Heart right ventricle (tissue), 16 donors: ENCODE data around the gene VPS51. TPM values are rescaled to one million over a fixed set of nuclear protein-coding genes. Genes with fewer than 3 reads are reported as not detected.

Experiments used
- ATAC-seq, 8 donors: fragments of 200-7000 bp; cut with Tn5 transposase; one replicate each; pipeline ENCODE4 v1.9.1; 2020; ENCODE audit warnings: mild to moderate bottlenecking in 8 of 8, moderate library complexity in 8 of 8, moderate number of reproducible peaks in 1 of 8
- DNase-seq, 2 donors: peaks; one replicate each; pipeline ENCODE4 v3.0.0-alpha.2; 2020
- H3K27ac ChIP-seq, 10 donors: fragments of 200-600 bp; sonication (generic) in 2 of 10; one replicate each; pipeline versions ENCODE4 v1.5.0 to v1.8.0; 2020 to 2022; ENCODE audit warnings: mild to moderate bottlenecking in 3 of 10
- H3K27me3 ChIP-seq, 7 donors: fragments of 200-600 bp; one replicate each; pipeline ENCODE4 v1.8.0; 2021 to 2022; ENCODE audit warnings: mild to moderate bottlenecking in 2 of 7
- H3K36me3 ChIP-seq, 9 donors: fragments of 200-600 bp; sonication (generic) in 1 of 9; one replicate each; pipeline versions ENCODE4 v1.5.0 to v1.8.0; 2020 to 2022; ENCODE audit warnings: mild to moderate bottlenecking in 2 of 9
- H3K4me1 ChIP-seq, 9 donors: fragments of 200-600 bp; sonication (generic) in 1 of 9; one replicate each; pipeline versions ENCODE4 v1.5.0 to v1.8.0; 2020 to 2022; ENCODE audit warnings: mild to moderate bottlenecking in 4 of 9
- H3K4me3 ChIP-seq, 10 donors: fragments of 200-600 bp; sonication (generic) in 2 of 10; one replicate each; pipeline versions ENCODE4 v1.5.0 to v1.8.0; 2020 to 2022; ENCODE audit warnings: mild to moderate bottlenecking in 7 of 10, moderate library complexity in 2 of 10
- H3K9me3 ChIP-seq, 11 donors: fragments of 200-600 bp in 10 of 11; sonication (generic) in 2 of 11; one replicate each; pipeline versions ENCODE4 v1.5.0 to v1.8.0; 2013 to 2022; ENCODE audit warnings: mild to moderate bottlenecking in 2 of 11, control low read depth in 1 of 11, moderate library complexity in 1 of 11
- CTCF ChIP-seq, 9 donors: fragments of 200-600 bp; sonication (generic) in 2 of 9; IDR thresholded peaks; one replicate each; pipeline versions ENCODE4 v1.5.0 to v1.8.0; 2021 to 2022; ENCODE audit warnings: antibody characterized with exemption in 9 of 9, mild to moderate bottlenecking in 5 of 9, moderate library complexity in 1 of 9
- WGBS, 2 donors: extraction: QIAGEN DNeasy Blood & Tissue Kit; methylation state at CpG; one replicate each; pipeline ENCODE4 v1.1.7; 2013; ENCODE audit warnings: inconsistent platforms in 1 of 2; 5-methylcytosine and 5-hydroxymethylcytosine counted together
- intact Hi-C, 10 donors: fragments of 100-400 bp; cut with DNase I; formaldehyde crosslinking; loops; one replicate each; pipeline versions ENCODE4 v1.11.1 to v1.14.2; 2022
- polyA plus RNA-seq, 2 donors: library from polyadenylated mRNA; stranded (reverse); fragments of 200-250 nt; gene quantifications; one replicate each; pipeline ENCODE4 v1.2.3, GENCODE V29; 2013
- total RNA-seq, 10 donors: library from RNA; stranded (reverse); fragmentation: NEBNext Ultra II Directional in 3 of 10; extraction: Animal tissue kit (Norgen Biotek cat#: 25700) in 3 of 10; gene quantifications; one replicate each; pipeline versions ENCODE4 v1.2.1 to v1.2.4, GENCODE V29; 2021 to 2023
- donor health status: Arrhythmogenic right ventricular cardiomyopathy.
- donor health status: ischemic (EF 13 %, LVEDD 7.1; RV severe dilation, severe dysfunction).
- donor health status: healthy with polysubstance abuse.
- donor health status: DM: no; HTN: yes; CAD: no.
- donor health status: DM: no; HTN: no; CAD: no.
- donor health status: ischemic (EF 25% LVEDD 6.9; RV normal size, moderate dysfunction).
- donor health status: ischemic (EF 25% LVEDD 5.7; RV mildly dilated, moderate dysfunction).
- donor health status: healthy.
- donor health status: DM: yes; HTN: yes; CAD: no.
- donor health status: Ischemic cardiomyopathy.
- donor health status: ischemic (EF 35%, LVEDD 5.7; RV mildly dilated, moderate dysfunction).
- donor health status: nonischemic (EF 11% LVEDD 7.7; RV severe dilation, severe dysfunction).
- donor health status: DM: yes; HTN: yes; CAD: no.
- donor health status: PGD.
- donor health status: ischemic (EF 29% LVEDD 5.4; RV normal size, mild dysfunction).
- donor health status: nonischemic (EF 23%, LVEDD 6.1; RV moderate dilation, normal function).

Gene VPS51
- total and polyA plus RNA-seq, 12 donors: 79.2 to 123 (median 100) TPM

GRCh38 chr11:65109231-65110198 lies 13.5 kb downstream of the VPS51 start:
- no peak overlapping the region for H3K27ac ChIP-seq
- no peaks in the 10 kb centered on the region for H3K9me3 ChIP-seq
- peaks cover 0 to 47% (median 31%) of the 10 kb centered on the region in 9 donors for H3K36me3 ChIP-seq
- H3K4me1 ChIP-seq: peaks cover 19 to 60% (median 42%) of the 10 kb centered on the region in 9 donors
- H3K27me3 ChIP-seq: peaks cover 0 to 10% (median 0%) of the 10 kb centered on the region in 7 donors
- WGBS, 2 donors: 89 to 90% methylated on average over 36 of the region's 36 CpGs
- intact Hi-C loops: loop anchor here in 5 of 10 donors (2.0 to 10.0 kb wide), 5 partner anchors 71 to 335 kb away; partner anchors contain the start of genes CAPN1 (in 2 of the 5), ARL2 (in 1 of the 5) and SF1 (in 1 of the 5)
- no peak for ATAC-seq
- TF ChIP-seq CTCF (IDR thresholded peaks at IDR 0.05): no peak
- H3K4me3 ChIP-seq: no peak overlapping the region
- DNase-seq: no peak

GRCh38 chr11:65110354-65110861 lies 14.4 kb downstream of the VPS51 start:
- WGBS, 2 donors: 13 to 14% methylated on average over 18 of the region's 18 CpGs
- intact Hi-C loops: loop anchor here in 5 of 10 donors (2.0 to 10.0 kb wide), 5 partner anchors 70 to 336 kb away; partner anchors contain the start of genes CAPN1 (in 2 of the 5), ARL2 (in 1 of the 5) and SF1 (in 1 of the 5)
- H3K27ac ChIP-seq: peak overlapping the region in 8 of 10 donors; percentile 42 to 80 (median 55)
- peaks cover 0 to 46% (median 29%) of the 10 kb centered on the region in 9 donors for H3K36me3 ChIP-seq
- H3K4me1 ChIP-seq: peaks cover 19 to 56% (median 37%) of the 10 kb centered on the region in 9 donors
- peaks cover 0 to 10% (median 0%) of the 10 kb centered on the region in 7 donors for H3K27me3 ChIP-seq
- ATAC-seq (peak; percentile 18 to 76 (median 56)), DNase-seq (peak; percentile 85 to 90)
- no peak overlapping the region for H3K4me3 ChIP-seq
- H3K9me3 ChIP-seq: no peaks in the 10 kb centered on the region
- peak; percentile 95 to 100 (median 98) for TF ChIP-seq CTCF (IDR thresholded peaks at IDR 0.05)

GRCh38 chr11:65111159-65111743 lies 15.2 kb downstream of the VPS51 start:
- WGBS, 2 donors: 63 to 65% methylated on average over 31 of the region's 31 CpGs
- peaks cover 0 to 46% (median 30%) of the 10 kb centered on the region in 9 donors for H3K36me3 ChIP-seq
- peaks cover 21 to 59% (median 43%) of the 10 kb centered on the region in 9 donors for H3K4me1 ChIP-seq
- TF ChIP-seq CTCF (IDR thresholded peaks at IDR 0.05): no peak
- peak overlapping the region in 7 of 10 donors; percentile 50 to 75 (median 60) for H3K4me3 ChIP-seq
- DNase-seq (no peak), ATAC-seq (peak in 1 of 8 donors; percentile 2)
- peak overlapping the region in 6 of 10 donors; percentile 5 to 84 (median 80) for H3K27ac ChIP-seq
- intact Hi-C loops: loop anchor here in 5 of 10 donors (2.0 to 10.0 kb wide), 5 partner anchors 70 to 336 kb away; partner anchors contain the start of genes CAPN1 (in 2 of the 5), ARL2 (in 1 of the 5) and SF1 (in 1 of the 5)
- H3K27me3 ChIP-seq: peaks cover 0 to 10% (median 0%) of the 10 kb centered on the region in 7 donors
- H3K9me3 ChIP-seq: no peaks in the 10 kb centered on the region
